ENCODE results near the gene KIAA1755.

KIAA1755 gene

GRCh38 chr20:38260378-38261053 lies at the start of gene KIAA1755:
Gene KIAA1755, minus strand, starts transcription at chr20:38260735. Its CDS starts 235 bp downstream, at chr20:38260500.
- no peak for DNase-seq (ENCODE audit: low read depth in 1 of 2, low spot score in 1 of 2)
- in situ Hi-C loops (cut with HindIII; ENCODE audit: low pct_unique_long_range_greater_than_20kb, low sequenced_read_pairs): no loop called here
- TF ChIP-seq JUND (IDR thresholded peaks at IDR 0.05; ENCODE audit: low read depth): no peak

- in situ Hi-C loops (cut with HindIII; ENCODE audit: low pct_unique_long_range_greater_than_20kb, low sequenced_read_pairs): no loop called here
Observed at GRCh38 chr20:38308447-38308846, 47.9 kb upstream of the KIAA1755 start.

GRCh38 chr20:38308047-38308438 lies 47.5 kb upstream of the KIAA1755 start:
- TF ChIP-seq JUND (IDR thresholded peaks at IDR 0.05; ENCODE audit: low read depth): no peak
- peak in 1 of 2 experiments; percentile 24 for DNase-seq (ENCODE audit: low read depth in 1 of 2, low spot score in 1 of 2)
- in situ Hi-C loops (cut with HindIII; ENCODE audit: low pct_unique_long_range_greater_than_20kb, low sequenced_read_pairs): no loop called here

More at GRCh38 chr20:38308447-38308846, 47.9 kb upstream of the KIAA1755 start:
- no peak for DNase-seq (ENCODE audit: low read depth in 1 of 2, low spot score in 1 of 2)
- no peak for TF ChIP-seq JUND (IDR thresholded peaks at IDR 0.05; ENCODE audit: low read depth)

GRCh38 chr20:38307371-38308046 lies 47.0 kb upstream of the KIAA1755 start:
- no peak for DNase-seq (ENCODE audit: low read depth in 1 of 2, low spot score in 1 of 2)
- no peak for TF ChIP-seq JUND (IDR thresholded peaks at IDR 0.05; ENCODE audit: low read depth)
- in situ Hi-C loops (cut with HindIII; ENCODE audit: low pct_unique_long_range_greater_than_20kb, low sequenced_read_pairs): no loop called here

GRCh38 chr20:38306379-38306778 lies 45.8 kb upstream of the KIAA1755 start:
- in situ Hi-C loops (cut with HindIII; ENCODE audit: low pct_unique_long_range_greater_than_20kb, low sequenced_read_pairs): no loop called here
- no peak for TF ChIP-seq JUND (IDR thresholded peaks at IDR 0.05; ENCODE audit: low read depth)
- DNase-seq (ENCODE audit: low read depth in 1 of 2, low spot score in 1 of 2): no peak

GRCh38 chr20:38305541-38305940 lies 45.0 kb upstream of the KIAA1755 start:
- DNase-seq (ENCODE audit: low read depth in 1 of 2, low spot score in 1 of 2): no peak
- TF ChIP-seq JUND (IDR thresholded peaks at IDR 0.05; ENCODE audit: low read depth): no peak
- in situ Hi-C loops (cut with HindIII; ENCODE audit: low pct_unique_long_range_greater_than_20kb, low sequenced_read_pairs): no loop called here

- no peak for TF ChIP-seq JUND (IDR thresholded peaks at IDR 0.05; ENCODE audit: low read depth)
- in situ Hi-C loops (cut with HindIII; ENCODE audit: low pct_unique_long_range_greater_than_20kb, low sequenced_read_pairs): no loop called here
- DNase-seq (ENCODE audit: low read depth in 1 of 2, low spot score in 1 of 2): peak; percentile 19 to 73
Observed at GRCh38 chr20:38304845-38305447, 44.4 kb upstream of the KIAA1755 start.

GRCh38 chr20:38303908-38304379 lies 43.4 kb upstream of the KIAA1755 start, which contains the start of gene BPI:
Gene BPI, plus strand, starts transcription at chr20:38304156. Its CDS starts 68 bp downstream, at chr20:38304224.
- no peak for TF ChIP-seq JUND (IDR thresholded peaks at IDR 0.05; ENCODE audit: low read depth)
- no peak for DNase-seq (ENCODE audit: low read depth in 1 of 2, low spot score in 1 of 2)
- in situ Hi-C loops (cut with HindIII; ENCODE audit: low pct_unique_long_range_greater_than_20kb, low sequenced_read_pairs): no loop called here

GRCh38 chr20:38302786-38303185 lies 42.3 kb upstream of the KIAA1755 start:
- no peak for DNase-seq (ENCODE audit: low read depth in 1 of 2, low spot score in 1 of 2)
- TF ChIP-seq JUND (IDR thresholded peaks at IDR 0.05; ENCODE audit: low read depth): no peak
- in situ Hi-C loops (cut with HindIII; ENCODE audit: low pct_unique_long_range_greater_than_20kb, low sequenced_read_pairs): no loop called here

GRCh38 chr20:38301309-38301708 lies 40.8 kb upstream of the KIAA1755 start:
- no peak for DNase-seq (ENCODE audit: low read depth in 1 of 2, low spot score in 1 of 2)
- in situ Hi-C loops (cut with HindIII; ENCODE audit: low pct_unique_long_range_greater_than_20kb, low sequenced_read_pairs): no loop called here
- TF ChIP-seq JUND (IDR thresholded peaks at IDR 0.05; ENCODE audit: low read depth): no peak

GRCh38 chr20:38300438-38300837 lies 39.9 kb upstream of the KIAA1755 start:
- in situ Hi-C loops (cut with HindIII; ENCODE audit: low pct_unique_long_range_greater_than_20kb, low sequenced_read_pairs): no loop called here
- no peak for TF ChIP-seq JUND (IDR thresholded peaks at IDR 0.05; ENCODE audit: low read depth)
- no peak for DNase-seq (ENCODE audit: low read depth in 1 of 2, low spot score in 1 of 2)

- TF ChIP-seq JUND (IDR thresholded peaks at IDR 0.05; ENCODE audit: low read depth): no peak
- DNase-seq (ENCODE audit: low read depth in 1 of 2, low spot score in 1 of 2): peak; percentile 69 to 94
- in situ Hi-C loops (cut with HindIII; ENCODE audit: low pct_unique_long_range_greater_than_20kb, low sequenced_read_pairs): no loop called here
Observed at GRCh38 chr20:38299963-38300362, 39.4 kb upstream of the KIAA1755 start.

GRCh38 chr20:38298768-38299288 lies 38.3 kb upstream of the KIAA1755 start:
- in situ Hi-C loops (cut with HindIII; ENCODE audit: low pct_unique_long_range_greater_than_20kb, low sequenced_read_pairs): no loop called here
- peak in 1 of 2 experiments; percentile 19 for DNase-seq (ENCODE audit: low read depth in 1 of 2, low spot score in 1 of 2)
- TF ChIP-seq JUND (IDR thresholded peaks at IDR 0.05; ENCODE audit: low read depth): no peak
